HuH-7.5 (cell line): ENCODE data around the gene NUDT19.
"Not testable (repeated sequence)": the region's sequence is repeated elsewhere in the genome, so short reads cannot be mapped to it uniquely, and the experiment has no call there.

Source experiments
- DNase-seq: peaks from one replicate; pipeline ENCODE4 v3.0.0; 2011; ENCODE audit warnings: low spot score

Gene NUDT19

DNA sequence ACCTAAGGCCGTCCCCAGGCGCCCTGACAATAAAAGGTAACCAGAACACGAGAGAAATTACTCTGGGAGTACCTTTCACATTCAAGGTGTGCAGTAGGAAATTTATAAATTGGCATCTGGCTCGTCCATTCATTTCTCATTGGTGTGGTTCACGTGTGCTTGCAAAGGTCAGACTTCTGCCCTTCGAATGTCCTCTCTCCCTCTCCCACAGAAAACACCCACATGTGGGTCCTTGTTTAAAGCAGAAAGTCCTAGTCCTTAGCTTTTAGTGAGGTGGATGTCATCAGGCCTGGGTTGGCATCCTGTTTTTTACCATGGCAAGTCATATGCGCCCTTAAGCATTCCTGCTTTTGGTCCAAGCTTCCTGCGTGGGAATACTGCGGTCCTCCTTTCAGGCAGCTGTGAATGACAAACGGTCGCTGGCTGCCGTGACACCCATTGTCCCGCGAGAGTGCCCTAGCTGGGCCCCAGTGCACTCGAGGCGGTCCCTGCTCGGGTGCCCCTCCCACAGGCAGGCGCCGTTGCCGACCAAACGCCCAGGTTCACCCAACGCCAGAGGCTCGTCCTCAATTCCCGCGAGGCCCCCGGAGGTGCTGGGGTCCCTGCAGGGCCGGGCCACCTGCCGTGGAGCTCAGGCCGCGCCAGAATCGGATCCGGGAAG, at the start of gene NUDT19:
NUDT19 (plus strand) TSS at position 531 of the 661 bp plus-strand sequence. CDS start 140 bp downstream, outside the sequence.
- DNase-seq = peak; percentile 85

DNA sequence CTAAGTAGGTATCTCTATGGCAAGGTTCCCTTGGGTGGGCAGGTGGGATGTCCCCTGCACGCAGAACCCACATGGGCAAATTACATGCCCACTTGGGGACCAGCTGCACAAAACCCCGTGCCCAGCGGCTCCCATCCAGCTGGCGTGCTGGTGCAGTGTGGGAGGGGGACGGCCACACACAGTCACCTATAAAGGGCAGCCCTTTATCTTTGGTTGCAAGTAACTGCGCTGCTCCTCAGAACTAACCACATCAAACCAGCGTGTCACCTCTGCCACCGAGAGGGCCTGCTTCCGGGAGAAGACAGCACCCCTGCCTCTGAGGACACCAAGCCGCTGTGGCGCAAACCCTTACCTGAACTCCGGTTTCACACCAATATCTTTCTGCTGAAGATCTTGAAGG, 48.9 kb upstream of the NUDT19 start:
- DNase-seq = no peak

DNA sequence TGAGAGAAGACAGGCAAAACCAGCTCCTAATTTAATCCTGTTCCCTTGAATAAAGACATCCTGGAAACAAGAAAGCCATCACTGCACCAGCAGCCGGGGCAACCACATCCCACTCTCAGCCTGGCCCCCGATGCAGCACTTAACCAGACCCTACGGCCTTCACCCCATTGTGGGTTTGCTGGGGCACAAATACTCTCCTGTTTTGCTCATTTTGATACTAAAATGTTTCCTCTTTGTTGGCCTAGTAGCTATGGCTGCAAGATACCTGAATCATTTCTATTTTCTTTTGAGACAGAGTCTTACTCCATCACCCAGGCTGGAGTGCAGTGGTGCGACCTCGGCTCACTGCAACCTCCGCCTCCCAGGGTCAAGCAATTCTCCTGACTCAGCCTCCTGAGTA, 45.1 kb upstream of the NUDT19 start:
- no peak for DNase-seq

DNA sequence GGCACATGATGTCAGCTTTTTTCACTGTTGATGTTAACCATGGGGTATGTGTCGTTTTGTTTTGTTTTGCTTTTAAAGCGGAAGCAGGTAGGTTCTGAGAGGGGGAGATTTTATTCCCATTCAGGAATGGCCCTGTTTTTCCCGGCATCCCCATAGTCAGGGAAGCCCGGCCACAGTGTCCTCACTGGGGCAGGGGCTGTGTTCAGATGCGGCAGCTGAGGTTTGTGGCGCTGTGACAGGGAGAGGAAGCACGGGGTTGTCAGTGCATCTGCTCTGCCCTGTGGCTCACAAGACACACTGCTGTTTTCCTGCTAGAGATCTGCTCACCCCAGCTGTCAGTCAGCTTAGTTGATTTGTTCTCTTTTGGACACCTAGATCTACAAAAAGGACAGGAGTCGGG, 44.3 kb upstream of the NUDT19 start:
- DNase-seq = no peak

DNA sequence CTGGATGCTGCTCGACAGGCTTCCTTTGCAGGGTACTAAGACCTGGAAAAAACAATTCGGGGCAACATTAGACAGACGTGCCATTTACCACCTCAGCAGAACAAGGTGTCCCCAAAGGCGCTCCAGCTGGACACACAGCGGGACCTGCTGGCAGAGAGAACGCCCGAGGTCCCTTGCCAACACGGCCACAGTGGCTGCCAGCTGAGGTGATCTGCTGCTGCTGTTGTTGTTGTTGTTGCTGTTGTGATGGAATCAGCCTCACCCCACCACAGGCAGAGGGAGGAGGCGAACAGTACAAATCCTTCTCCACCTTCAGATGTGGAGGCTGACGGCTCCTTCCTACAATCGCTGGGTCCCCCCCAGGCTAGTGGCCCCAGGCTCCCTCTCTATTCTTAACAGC, 41.9 kb upstream of the NUDT19 start:
- DNase-seq = no peak

DNA sequence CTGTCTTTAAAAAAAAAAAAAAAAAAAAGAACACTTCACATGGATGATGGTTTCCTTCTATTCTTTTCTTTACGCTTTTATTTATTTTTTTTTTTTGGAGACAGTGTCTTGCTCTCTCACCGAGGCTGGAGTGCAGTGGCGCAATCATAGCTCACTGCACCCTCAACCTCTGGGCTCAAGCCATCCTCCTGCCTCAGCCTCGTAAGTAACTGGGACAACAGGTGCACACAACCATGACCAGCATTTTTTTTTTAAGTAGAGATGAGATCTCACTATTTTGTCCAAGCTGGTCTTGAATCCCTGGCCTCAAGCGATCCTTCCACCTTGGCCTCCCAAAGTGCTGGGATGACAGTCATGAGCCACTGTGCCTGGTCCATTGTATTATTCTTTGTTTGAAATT, 41.0 kb upstream of the NUDT19 start:
- no peak for DNase-seq

DNA sequence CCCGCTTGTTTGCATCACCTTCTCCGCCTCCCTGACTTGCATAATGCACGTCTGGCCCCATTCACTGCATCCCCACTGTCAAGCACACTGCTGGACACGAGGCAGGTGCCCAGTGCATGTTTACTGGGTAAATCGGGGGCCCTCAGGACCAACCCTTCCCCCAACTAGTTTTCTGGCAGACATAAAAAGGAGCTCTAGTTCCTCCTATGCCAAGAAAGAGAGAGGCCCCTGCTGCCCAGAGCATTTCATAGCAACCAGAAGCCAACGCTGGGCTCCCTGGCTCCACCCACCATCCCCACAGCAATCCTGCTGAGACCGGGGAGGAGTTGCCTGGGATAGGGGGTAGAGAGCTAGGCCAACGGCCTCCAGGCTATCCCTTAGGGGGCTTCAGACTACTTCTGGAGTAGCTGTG, 39.9 kb upstream of the NUDT19 start:
- DNase-seq = no peak

DNA sequence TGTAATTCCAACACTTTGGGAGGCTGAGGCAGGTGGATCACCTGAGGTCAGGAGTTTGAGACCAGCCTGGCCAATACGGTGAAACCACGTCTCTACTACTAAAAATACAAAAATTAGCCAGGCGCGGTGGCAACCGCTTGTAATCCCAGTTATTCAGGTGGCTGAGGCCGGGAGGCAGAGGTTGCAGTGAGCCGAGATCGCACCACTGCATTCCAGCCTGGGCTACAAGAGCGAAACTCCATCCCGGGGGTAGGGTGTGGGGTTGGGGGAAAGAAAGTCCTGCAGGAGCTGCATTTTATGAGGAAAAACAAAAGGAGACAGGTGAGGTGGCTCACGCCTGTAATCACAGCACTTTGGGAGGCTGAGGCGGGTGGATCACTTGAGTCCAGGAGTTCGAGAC, 39.3 kb upstream of the NUDT19 start:
- not testable (repeated sequence) for DNase-seq

DNA sequence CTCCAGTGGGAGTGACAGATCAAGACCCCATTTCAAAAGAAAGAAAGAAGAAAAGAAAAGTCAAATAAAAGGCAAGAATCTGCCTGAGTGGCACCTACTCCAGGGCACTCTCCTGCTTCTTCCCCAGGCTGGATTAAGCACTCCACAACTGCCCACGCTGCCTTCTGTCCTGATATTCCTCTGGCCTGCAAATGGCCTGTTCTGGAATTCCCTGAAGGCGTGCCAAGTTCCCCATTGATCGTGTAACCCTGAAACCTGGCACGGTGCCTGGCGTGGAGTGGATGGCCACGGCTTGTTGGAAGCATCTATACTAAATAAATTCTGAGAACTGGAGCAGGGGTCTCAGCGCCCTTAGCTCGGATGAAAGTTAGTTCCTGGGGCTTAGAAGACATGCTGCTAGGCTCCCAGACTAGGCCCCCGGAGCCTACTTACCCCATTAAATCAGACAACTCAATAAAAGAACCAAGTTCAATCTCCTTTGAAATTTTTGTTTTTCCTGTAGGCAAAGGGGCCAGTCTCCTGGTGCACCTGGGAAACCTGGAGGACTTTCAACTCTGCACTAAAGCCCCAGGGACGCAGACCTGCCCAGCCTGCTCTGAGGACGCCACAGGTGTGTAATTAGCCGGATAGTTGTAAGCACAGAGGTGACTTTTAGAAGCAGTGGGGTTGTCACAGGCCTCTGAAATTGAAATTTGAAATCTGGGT, 38.6 kb upstream of the NUDT19 start:
- no peak for DNase-seq

DNA sequence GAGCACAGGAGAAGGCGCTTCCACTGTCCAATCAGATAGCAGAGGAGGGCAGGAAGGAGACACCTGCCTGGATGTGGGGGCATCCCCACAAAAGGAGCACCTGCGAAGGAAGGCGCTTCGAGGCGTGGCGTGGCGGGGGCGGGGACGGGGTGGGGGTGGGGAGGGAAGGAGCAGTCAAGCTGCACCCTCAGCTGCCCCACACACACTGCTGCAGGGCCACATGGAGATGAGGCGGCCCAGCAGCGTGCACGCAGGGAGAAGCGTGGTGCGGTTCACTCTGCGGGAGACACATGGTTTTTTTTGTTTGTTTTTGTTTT, 38.1 kb upstream of the NUDT19 start:
- DNase-seq = no peak

DNA sequence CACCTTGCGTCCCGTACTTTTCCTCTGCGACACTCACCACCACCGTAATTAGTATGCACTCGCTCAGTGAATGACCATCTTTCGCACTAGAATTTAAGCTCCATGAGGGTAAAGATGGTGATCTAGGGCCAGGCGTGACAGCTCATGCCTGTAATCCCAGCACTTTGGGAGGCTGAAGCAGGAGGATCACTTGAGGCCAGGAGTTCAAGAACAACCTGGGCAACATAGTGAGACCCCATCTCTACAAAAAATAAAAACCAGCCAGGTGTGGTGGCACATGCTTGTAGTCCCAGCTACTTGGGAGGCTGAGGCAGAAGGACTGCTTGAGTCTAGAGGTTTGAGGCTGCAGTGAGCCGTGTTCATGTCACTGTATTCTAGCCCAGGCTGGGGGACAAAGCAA, 35.2 kb upstream of the NUDT19 start:
- DNase-seq = not testable (repeated sequence)

DNA sequence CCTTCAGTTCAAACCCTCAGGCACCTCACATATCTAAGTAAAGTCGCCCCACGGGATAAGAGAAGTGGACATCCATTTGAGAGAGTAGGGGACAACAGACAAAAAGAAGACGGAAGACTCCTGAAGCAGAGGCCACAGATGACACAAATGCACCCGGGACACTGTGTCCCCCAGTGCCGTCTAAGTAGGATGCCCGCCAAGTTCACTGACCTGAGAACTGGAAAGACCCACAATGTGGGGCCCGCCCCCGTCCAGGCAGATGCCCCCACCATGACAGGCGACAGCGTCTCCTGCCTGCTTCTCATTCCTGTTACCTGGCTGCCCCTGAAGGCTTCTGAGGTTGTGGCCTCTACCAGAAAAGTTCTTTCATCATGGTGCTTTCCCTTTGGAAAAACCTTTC, 33.5 kb upstream of the NUDT19 start:
- DNase-seq = no peak

DNA sequence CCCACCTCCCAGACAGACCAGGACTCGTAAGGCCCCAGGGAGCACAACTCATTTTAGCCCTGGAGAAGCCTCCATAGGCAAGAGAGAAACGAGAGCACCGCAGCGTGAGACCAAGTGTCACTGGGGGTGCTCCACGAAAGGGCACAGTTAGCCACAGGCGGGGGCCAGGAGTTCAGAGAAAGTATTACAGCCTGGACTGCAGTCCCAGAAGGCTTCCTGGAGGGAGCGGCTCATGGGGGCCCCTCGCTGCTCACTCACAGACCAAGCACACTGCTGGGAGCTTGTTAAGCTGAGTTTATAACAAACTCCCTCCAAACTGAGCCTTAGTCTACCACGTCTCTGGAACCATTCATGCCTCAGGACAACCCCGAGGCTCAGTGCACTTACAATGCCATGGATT, 33.1 kb upstream of the NUDT19 start:
- no peak for DNase-seq

DNA sequence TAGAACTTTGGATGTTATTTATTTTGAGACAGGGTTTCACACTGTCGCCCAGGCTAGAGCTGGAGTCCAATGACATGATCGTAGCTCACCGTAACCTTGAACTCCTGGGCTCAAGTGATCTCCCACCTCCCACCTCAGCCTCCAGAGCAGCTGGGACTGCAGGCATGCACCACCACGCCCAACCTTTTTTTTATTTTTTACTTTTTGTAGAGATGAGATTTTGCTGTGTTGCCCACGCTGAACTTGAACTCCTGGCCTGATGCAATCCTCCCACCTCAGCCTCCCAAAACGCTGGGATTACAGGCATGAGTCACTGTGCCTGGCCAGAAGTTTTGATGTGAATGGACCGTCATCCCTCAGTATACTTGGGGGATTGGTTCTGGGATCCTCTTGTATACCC, 30.3 kb upstream of the NUDT19 start:
- DNase-seq = no peak

DNA sequence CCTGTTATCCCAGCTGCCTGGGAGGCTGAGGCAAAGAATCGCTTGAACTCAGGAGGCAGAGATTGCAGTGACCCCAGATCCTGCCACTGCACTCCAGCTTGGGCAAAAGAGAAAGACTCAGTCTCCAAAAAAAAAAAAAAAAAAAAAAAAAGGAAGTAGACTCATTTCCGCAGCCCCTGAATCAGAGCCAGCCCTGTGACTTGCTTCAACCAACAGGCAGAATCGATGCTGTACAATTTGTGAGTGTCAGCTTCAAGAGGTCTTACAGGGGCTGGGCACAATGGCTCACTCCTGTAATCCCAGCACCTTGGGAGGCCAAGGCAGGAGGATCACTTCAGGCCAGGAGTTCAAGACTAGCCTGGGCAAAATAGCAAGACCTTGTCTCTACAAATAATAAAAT, 29.4 kb upstream of the NUDT19 start:
- DNase-seq = no peak

DNA sequence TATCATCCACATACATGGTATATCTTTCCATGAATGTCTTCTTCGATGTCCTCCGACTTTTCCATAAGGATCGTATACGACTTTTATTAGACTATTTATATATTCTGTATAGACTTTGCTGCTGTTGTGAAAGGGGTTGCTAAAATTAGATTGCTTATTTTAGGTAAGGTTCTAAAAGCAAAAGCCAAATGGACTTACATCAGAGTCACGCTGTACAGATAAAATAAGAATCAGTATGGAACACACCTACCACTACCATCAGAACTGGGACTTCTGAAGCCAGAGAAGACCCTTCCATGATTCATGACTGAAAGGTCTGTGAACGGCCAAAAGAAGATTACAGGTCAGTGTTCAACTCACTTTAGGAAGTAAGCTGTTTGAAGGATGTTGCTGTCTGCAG, 25.5 kb upstream of the NUDT19 start:
- DNase-seq = no peak

DNA sequence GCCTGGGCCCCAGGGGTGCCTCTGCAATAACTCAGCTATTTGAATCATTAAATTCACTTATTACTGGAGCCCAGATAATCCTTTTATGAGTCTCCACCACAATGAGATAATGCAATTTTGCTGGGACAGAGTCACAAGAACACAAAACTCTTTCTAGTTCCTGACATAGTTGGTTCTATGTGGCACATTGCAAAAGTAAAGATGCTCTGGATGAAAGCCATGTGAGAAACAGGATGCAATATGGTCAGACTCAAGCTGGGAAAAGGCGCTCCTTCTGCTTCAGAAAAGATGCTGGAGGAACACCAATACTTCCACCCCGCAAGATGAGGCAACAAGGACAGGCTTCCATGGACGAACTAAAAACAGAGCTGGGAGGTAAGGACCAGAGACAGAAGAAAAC, 22.3 kb upstream of the NUDT19 start:
- DNase-seq = no peak

DNA sequence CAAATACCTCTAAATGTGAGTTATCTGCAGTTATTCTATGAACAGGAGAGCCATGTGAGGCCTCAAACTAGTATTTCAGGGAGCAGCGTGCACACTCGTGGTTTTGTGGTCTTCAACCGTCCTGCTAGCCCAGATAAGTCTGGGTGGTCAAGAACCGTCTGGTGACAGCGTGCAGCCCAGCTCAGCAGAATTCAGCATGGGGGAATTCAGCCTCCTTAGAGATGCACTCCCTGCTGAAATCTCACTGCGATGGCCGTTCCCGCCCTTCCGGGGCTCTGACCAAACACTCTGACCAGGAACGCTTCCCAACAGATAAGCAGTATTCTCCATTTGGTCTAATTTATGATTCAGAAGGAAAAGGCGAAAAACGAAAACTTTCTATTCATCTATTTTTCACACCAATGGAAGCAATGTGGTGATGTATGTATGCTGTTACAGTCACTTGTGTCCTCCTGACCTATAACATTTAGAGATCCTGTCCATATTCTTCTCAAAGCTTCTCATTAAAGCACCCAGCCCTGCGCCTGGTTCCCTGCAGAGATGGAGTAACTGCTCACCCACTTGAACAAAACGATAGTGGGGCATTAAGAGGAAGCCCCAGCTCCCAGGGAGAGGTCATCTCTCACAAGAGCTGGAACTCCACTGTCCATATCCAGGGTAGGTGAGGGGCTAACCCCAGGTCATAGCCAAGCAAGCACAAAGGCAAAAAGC, 19.6 kb upstream of the NUDT19 start:
- DNase-seq = no peak

DNA sequence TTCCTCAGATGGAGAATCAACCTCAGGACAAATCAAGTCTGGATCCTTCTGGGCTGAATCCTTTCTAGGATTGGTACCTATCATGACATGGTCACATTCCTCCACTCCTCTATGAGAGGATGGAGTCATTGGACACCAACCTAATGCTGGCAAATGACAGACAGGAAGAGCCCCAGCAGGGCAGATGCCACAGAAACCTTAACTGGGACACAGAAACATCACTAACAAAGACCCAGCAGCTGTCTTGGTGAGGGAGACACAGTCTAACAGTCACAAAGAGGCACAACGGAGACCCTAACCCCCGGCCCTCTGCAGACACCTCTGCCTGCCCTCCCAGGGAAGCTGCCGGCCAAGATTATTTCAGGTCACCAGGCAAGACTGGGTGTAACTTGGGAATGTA, 18.8 kb upstream of the NUDT19 start:
- no peak for DNase-seq

DNA sequence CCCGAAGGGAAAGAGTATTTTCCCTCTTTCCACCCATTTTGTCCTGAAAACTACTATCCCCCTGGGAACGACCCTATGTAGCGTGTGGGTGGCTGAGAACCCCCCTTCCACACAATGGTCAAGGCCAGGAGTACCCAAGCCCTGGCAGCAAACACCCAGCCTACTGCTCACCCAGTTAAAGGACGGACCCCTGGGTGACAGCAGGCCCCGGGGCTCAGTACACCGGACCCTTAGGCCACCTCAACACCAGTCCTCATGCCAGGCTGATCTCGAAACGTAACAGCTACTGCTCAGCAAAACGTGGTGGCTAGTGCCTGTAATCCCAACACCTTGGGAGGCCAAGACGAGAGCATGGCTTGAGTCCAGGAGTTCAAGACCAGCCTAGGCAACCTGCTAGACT, 18.0 kb upstream of the NUDT19 start:
- no peak for DNase-seq

DNA sequence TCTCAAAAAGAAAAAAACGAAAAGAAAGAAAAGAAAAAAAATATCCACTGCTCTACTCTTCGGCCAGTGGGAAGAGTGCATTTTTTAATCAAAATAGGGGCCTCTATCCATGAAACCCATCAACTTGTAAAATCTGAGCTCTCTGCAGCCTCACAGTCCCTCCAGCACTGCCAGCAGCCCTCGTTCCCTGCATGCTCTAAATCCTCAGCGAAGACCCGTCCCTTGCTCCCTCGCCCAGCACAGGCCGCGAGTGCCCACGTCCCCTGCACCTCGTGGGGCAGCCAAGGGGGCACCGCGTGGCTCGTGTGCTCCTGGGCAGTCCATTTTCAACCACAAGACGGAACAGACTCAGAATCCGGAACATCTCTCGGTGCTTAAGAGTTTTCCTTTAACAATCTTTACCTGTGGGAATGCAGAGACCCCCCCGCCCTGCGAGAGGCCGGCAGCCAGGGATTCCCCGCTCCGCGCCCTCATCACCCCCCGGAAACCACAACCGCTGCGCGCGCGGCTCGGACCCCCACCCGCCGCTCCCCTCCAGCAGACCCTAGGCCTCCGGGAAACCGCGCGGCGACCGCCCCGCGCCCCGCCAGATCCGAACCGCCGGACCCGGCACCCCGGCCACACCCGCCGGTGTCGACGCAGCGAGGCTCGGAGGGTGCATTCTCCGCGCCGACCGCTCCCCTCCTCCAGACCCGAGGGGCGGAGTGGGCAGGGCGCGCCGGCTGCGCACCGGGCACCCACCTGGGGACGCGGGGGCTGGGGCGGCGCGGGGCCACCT, 17.3 kb upstream of the NUDT19 start:
- DNase-seq = no peak

DNA sequence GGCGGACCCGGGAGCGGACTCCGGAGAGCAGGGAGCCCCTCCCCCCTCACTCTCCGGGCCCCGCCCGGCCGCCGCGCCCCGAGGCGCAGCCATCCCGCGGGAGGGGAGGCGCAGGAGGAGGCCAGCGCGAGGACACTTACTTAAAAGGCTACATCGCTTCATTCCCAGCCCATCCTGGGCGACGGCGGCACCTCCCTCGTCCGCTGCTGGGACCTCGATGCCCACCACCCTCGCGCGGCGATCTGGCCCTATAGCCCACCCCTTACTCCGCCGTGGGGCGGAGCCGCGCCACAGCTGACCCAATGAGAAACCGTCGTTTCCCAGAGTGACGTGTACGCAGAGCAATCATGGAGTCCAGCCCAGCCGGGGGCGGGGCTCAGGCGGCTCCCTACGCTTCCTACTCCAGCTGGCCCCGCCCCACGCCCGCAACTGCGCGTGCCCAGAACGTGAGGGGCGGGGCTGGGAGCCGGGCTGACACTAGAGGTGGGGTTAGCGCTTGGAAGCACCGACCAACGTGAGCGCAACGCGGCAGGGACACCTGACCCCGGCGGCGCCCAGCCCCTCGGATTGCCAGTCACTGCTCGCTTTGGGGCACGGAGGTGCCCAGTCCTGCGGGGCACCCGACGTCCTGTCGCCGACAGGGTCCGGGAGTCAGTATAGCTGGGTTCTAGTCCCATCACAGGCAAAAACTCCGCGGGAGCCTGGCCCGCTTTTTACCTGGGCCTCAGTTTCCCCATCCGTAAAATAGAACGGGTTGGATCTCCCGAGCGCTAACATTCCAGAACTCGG, 16.5 kb upstream of the NUDT19 start, which contains the start of gene ANKRD27:
ANKRD27 (minus strand) TSS at position 250 of the 789 bp plus-strand sequence. CDS start 16,165 bp downstream, outside the sequence.
- peak; percentile 96 for DNase-seq
